Fibroblast of lung (primary cell): ENCODE results near the gene CCDC7. TPM values are rescaled to one million over a fixed set of nuclear protein-coding genes. Genes with fewer than 3 reads are reported as not detected.
"Not testable (repeated sequence)": the region's sequence is repeated elsewhere in the genome, so short reads cannot be mapped to it uniquely, and the experiment has no call there.

Source experiments
- DNase-seq, 2 donors: peaks; one replicate each; pipeline versions ENCODE4 v3.0.0 to v3.0.0-alpha.2; 2010; ENCODE audit warnings: low read depth in 2 of 2
- H2AFZ ChIP-seq: 2 replicates; pipeline ENCODE4 v1.5.1; 2012; ENCODE audit warnings: low read length, control low read depth, inconsistent platforms
- H3K27ac ChIP-seq: 2 replicates; pipeline ENCODE4 v1.5.1; 2011; ENCODE audit warnings: low read length, control low read depth; ENCODE audit not compliant: insufficient read depth
- H3K27me3 ChIP-seq: 2 replicates; pipeline ENCODE4 v1.5.1; 2011; ENCODE audit warnings: mild to moderate bottlenecking, low read length; ENCODE audit not compliant: control insufficient read depth, insufficient read depth
- H3K36me3 ChIP-seq: 2 replicates; pipeline ENCODE4 v1.5.1; 2011; ENCODE audit warnings: low read length; ENCODE audit not compliant: control insufficient read depth, insufficient read depth
- H3K4me1 ChIP-seq: 2 replicates; pipeline ENCODE4 v1.5.1; 2011; ENCODE audit warnings: low read length; ENCODE audit not compliant: control insufficient read depth, insufficient read depth; ENCODE audit errors: extremely low read depth
- H3K4me2 ChIP-seq: 2 replicates; pipeline ENCODE4 v1.5.1; 2011; ENCODE audit warnings: low read length, control low read depth; ENCODE audit not compliant: insufficient read depth; ENCODE audit errors: extremely low read depth
- H3K4me3 ChIP-seq, 4 experiments: fragments of 200-600 bp in 1 of 4; sonication (generic) in 1 of 4; replicated peaks in 1 of 4; 2 replicates each; pipeline ENCODE4 v1.5.1; 2011 to 2016; ENCODE audit warnings: low read length in 4 of 4, low read depth in 3 of 4, mild to moderate bottlenecking in 3 of 4, control low read depth in 2 of 4, inconsistent platforms in 1 of 4, mixed read lengths in 1 of 4; ENCODE audit not compliant: insufficient read depth in 1 of 4; ENCODE audit errors: control extremely low read depth in 1 of 4
- H3K79me2 ChIP-seq: 2 replicates; pipeline ENCODE4 v1.5.1; 2012; ENCODE audit warnings: mild to moderate bottlenecking, low read length, inconsistent platforms; ENCODE audit not compliant: control insufficient read depth, insufficient read depth
- H3K9ac ChIP-seq: 2 replicates; pipeline ENCODE4 v1.5.1; 2011; ENCODE audit warnings: mild to moderate bottlenecking, low read length, control low read depth; ENCODE audit not compliant: insufficient read depth
- H3K9me3 ChIP-seq: 2 replicates; pipeline ENCODE4 v1.5.1; 2012; ENCODE audit warnings: low read depth, low read length; ENCODE audit not compliant: control insufficient read depth, insufficient read depth
- H4K20me1 ChIP-seq: 2 replicates; pipeline ENCODE4 v1.5.1; 2011; ENCODE audit warnings: low read length; ENCODE audit not compliant: control insufficient read depth, insufficient read depth; ENCODE audit errors: extremely low read depth
- EZH2 ChIP-seq: IDR thresholded peaks from 2 replicates; pipeline ENCODE4 v1.5.1; 2012; ENCODE audit warnings: low read length, control low read depth, mild to moderate bottlenecking; ENCODE audit errors: missing control alignments
- polyA plus RNA-seq, 2 donors: library from polyadenylated mRNA; depleted of rRNA in 1 of 2; stranded (reverse) in 1 of 2; unstranded in 1 of 2; fragments of >200 nt; gene quantifications; 2 replicates each; pipeline ENCODE4 v1.2.1, GENCODE V29; 2011 to 2012; ENCODE audit warnings: missing spikeins in 1 of 2
- total RNA-seq: library from RNA; depleted of rRNA; stranded (reverse); fragments of >200 nt; gene quantifications from 2 replicates; pipeline ENCODE4 v1.2.1, GENCODE V29; 2014
- TF ChIP-seq, protein P1 (sequence below), 2 donors: IDR thresholded peaks in 1 of 2; conservative IDR thresholded peaks in 1 of 2; 1 replicate in 1 of 2; 2 replicates in 1 of 2; pipeline ENCODE4 v1.5.1; 2011 to 2012; ENCODE audit warnings: low read length in 2 of 2, control low read depth in 1 of 2, inconsistent platforms in 1 of 2, low read depth in 1 of 2, mild to moderate bottlenecking in 1 of 2

Gene CCDC7
- total and polyA plus RNA-seq, 2 donors (not counting 1 experiment from before 2014, with no cell fraction given), result 1.0 to 19.5 TPM

DNA sequence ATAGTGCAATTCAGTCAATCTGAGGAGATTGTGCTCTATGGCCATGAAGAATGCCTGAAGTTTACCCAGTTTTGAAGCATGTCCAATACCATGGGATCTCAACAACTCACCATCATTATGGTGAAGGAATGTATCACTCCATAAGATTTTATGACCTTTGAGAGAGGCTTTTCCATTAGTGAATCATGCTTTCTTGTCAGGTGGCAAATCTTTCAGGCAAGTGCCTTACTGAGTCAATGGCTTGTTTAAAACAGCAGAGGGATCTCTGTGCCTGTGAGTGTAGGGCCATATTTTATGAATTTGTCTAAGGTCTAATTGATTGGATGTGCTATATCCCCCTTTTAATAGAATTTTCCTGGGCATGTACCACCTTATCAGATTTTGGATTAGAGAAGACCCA lies 131.5 kb downstream of the CCDC7 start:
- no peak overlapping the region for H3K9ac ChIP-seq
- no peak overlapping the region for H3K4me2 ChIP-seq
- H4K20me1 ChIP-seq, result no peaks in the 10 kb centered on the region
- no peaks in the 10 kb centered on the region for H3K79me2 ChIP-seq
- no peaks in the 10 kb centered on the region for H3K27me3 ChIP-seq
- no peak overlapping the region for H2AFZ ChIP-seq
- peak in 1 of 2 donors; percentile 17 for DNase-seq
- no peaks in the 10 kb centered on the region for H3K36me3 ChIP-seq
- TF ChIP-seq, protein P1, sequence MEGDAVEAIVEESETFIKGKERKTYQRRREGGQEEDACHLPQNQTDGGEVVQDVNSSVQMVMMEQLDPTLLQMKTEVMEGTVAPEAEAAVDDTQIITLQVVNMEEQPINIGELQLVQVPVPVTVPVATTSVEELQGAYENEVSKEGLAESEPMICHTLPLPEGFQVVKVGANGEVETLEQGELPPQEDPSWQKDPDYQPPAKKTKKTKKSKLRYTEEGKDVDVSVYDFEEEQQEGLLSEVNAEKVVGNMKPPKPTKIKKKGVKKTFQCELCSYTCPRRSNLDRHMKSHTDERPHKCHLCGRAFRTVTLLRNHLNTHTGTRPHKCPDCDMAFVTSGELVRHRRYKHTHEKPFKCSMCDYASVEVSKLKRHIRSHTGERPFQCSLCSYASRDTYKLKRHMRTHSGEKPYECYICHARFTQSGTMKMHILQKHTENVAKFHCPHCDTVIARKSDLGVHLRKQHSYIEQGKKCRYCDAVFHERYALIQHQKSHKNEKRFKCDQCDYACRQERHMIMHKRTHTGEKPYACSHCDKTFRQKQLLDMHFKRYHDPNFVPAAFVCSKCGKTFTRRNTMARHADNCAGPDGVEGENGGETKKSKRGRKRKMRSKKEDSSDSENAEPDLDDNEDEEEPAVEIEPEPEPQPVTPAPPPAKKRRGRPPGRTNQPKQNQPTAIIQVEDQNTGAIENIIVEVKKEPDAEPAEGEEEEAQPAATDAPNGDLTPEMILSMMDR (conservative IDR thresholded peaks at IDR 0.05 in 1 of 2, IDR thresholded peaks at IDR 0.05 in 1 of 2; ENCODE audit: low read depth in 1 of 2, low read length in 2 of 2), result no peak
- TF ChIP-seq EZH2, result no peak
- no peaks in the 10 kb centered on the region for H3K4me1 ChIP-seq
- H3K27ac ChIP-seq, result no peak overlapping the region
- no peaks in the 10 kb centered on the region for H3K9me3 ChIP-seq
- H3K4me3 ChIP-seq, result no peak overlapping the region

DNA sequence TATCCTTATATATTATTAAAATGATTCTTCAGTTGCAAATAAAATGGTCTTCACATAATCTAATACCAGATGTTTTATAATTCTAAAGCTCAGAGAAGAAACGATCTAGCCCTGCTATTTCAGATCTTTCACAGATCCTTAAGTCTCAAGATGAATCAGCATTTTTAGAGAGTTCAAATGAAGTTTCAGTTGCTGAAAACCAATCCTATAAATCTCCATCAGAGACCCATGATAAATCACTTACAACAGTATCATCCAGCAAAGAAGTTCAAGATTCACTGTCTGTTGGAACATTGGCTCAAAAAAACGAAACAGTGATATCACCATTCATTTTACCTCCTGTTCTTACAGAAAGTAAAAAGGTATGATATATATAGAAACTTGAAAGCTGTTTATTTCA lies 137.0 kb downstream of the CCDC7 start:
- Histone ChIP-seq H3K4me1 (no peaks in the 10 kb centered on the region), H4K20me1 (no peaks in the 10 kb centered on the region), H3K27me3 (no peaks in the 10 kb centered on the region), H3K79me2 (no peaks in the 10 kb centered on the region), H3K4me2 (no peak overlapping the region), H3K27ac (no peak overlapping the region), H3K36me3 (no peaks in the 10 kb centered on the region), H3K4me3 (no peak overlapping the region), H3K9me3 (no peaks in the 10 kb centered on the region), H3K9ac (no peak overlapping the region), H2AFZ (no peak overlapping the region)
- TF ChIP-seq, protein P1 (conservative IDR thresholded peaks at IDR 0.05 in 1 of 2, IDR thresholded peaks at IDR 0.05 in 1 of 2; ENCODE audit: low read depth in 1 of 2, low read length in 2 of 2), result no peak
- TF ChIP-seq EZH2, result no peak
- DNase-seq, result peak; percentile 1 to 2

DNA sequence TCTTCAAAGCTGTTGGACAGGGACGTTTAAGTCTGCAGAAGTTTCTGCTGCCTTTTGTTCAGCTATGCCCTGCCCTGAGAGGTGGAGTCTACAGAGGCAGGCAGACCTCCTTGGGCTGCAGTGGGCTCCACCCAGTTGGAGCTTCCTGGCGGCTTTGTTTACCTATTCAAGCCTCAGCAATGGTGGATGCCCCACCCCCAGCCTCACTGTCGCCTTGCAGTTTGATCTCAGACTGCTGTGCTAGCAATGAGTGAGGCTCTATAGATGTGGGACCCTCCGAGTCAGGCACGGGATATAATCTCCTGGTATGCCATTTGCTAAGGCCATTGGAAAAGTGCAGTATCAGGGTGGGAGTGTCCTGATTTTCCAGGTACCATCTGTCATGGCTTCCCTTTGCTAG lies 152.1 kb downstream of the CCDC7 start:
- H3K27me3 ChIP-seq, H3K9ac ChIP-seq, H3K9me3 ChIP-seq, H4K20me1 ChIP-seq, H3K4me1 ChIP-seq, H2AFZ ChIP-seq, H3K36me3 ChIP-seq, H3K4me3 ChIP-seq, H3K4me2 ChIP-seq, DNase-seq, H3K27ac ChIP-seq, H3K79me2 ChIP-seq: not testable (repeated sequence)

DNA sequence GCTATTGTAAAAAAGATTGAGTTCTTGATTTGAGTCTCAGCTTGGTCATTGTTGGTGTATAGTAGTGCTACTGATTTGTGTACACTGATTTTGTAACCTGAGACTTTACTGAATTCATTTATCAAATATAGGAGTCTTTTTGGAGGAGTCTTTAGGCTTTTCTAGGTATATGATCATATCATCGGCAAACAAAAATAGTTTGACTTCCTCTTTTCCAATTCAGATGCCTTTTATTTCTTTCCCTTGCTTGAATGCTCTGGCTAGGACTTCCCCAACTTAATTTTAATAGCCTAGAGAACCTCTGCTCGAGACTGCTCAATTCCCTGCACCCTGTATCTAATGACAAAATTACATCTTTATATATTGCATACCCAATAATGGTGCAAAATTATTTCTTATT lies 154.4 kb downstream of the CCDC7 start:
- no peak overlapping the region for H3K4me3 ChIP-seq
- H2AFZ ChIP-seq, result no peak overlapping the region
- H4K20me1 ChIP-seq, result no peaks in the 10 kb centered on the region
- H3K27ac ChIP-seq, result no peak overlapping the region
- H3K79me2 ChIP-seq, result no peaks in the 10 kb centered on the region
- no peaks in the 10 kb centered on the region for H3K4me1 ChIP-seq
- no peak overlapping the region for H3K4me2 ChIP-seq
- no peak for TF ChIP-seq EZH2
- TF ChIP-seq, protein P1 (conservative IDR thresholded peaks at IDR 0.05 in 1 of 2, IDR thresholded peaks at IDR 0.05 in 1 of 2; ENCODE audit: low read depth in 1 of 2, low read length in 2 of 2), result no peak
- H3K9ac ChIP-seq, result no peak overlapping the region
- no peaks in the 10 kb centered on the region for H3K9me3 ChIP-seq
- DNase-seq, result no peak
- H3K27me3 ChIP-seq, result no peaks in the 10 kb centered on the region
- H3K36me3 ChIP-seq, result no peaks in the 10 kb centered on the region

DNA sequence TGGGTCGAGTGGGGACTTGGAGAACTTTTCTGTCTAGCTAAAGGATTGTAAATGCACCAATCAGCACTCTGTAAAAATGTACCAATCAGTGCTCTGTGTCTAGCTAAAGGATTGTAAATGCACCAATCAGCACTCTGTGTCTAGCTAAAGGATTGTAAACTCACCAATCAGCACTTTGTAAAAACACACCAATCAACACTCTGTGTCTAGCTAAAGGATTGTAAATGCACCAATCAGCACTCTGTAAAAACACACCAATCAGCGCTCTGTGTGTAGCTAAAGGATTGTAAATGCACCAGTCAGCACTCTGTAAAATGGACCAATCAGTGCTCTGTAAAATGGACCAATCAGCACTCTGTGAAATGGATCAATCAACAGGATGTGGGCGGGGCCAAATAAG lies 155.6 kb downstream of the CCDC7 start:
- not testable (repeated sequence) for DNase-seq, H3K9ac ChIP-seq, H3K4me2 ChIP-seq, H3K79me2 ChIP-seq, H3K27me3 ChIP-seq, H3K4me3 ChIP-seq, H4K20me1 ChIP-seq, H3K36me3 ChIP-seq, H3K9me3 ChIP-seq, H3K27ac ChIP-seq, H2AFZ ChIP-seq, H3K4me1 ChIP-seq
